Common myeloid progenitor, CD34-positive (primary cell): ENCODE measurements around the gene CCDC78.
A peak's percentile ranks its signal among the peaks of the same experiment; 100 is the strongest.

Experiments used
- CTCF ChIA-PET: fragments of 350-600 bp; sonication (Branson Sonifier 250); formaldehyde crosslinking; loops from one replicate; lab custom pipeline; 2021; ENCODE audit warnings: antibody characterized with exemption; lab: Charles Lee
- POLR2A ChIA-PET: fragments of 350-600 bp; sonication (Branson Sonifier 250); formaldehyde crosslinking; loops from one replicate; lab custom pipeline; 2021; ENCODE audit warnings: antibody characterized with exemption; lab: Charles Lee
- DNase-seq, 3 donors: peaks; one replicate each; pipeline versions ENCODE4 v3.0.0 to v3.0.0-alpha.2; 2013
- H3K27ac ChIP-seq, 2 experiments: 1 replicate in 1 of 2; 2 replicates in 1 of 2; pipeline ENCODE4 v1.7.0; 2013; ENCODE audit warnings: inconsistent platforms in 2 of 2, low read length in 2 of 2, mild to moderate bottlenecking in 2 of 2, low read depth in 1 of 2, moderate library complexity in 1 of 2; ENCODE audit not compliant: severe bottlenecking in 2 of 2, insufficient read depth in 1 of 2, poor library complexity in 1 of 2
- H3K27me3 ChIP-seq, 5 experiments: replicated peaks in 2 of 5; 1 replicate in 3 of 5; 2 replicates in 2 of 5; pipeline versions ENCODE4 v1.6.1 to v1.7.0; 2013; ENCODE audit warnings: low read length in 4 of 5, mild to moderate bottlenecking in 2 of 5, moderate library complexity in 2 of 5, inconsistent platforms in 1 of 5; ENCODE audit not compliant: insufficient read depth in 5 of 5, control insufficient read depth in 4 of 5
- H3K36me3 ChIP-seq, 4 experiments: 1 replicate in 2 of 4; 2 replicates in 2 of 4; pipeline versions ENCODE4 v1.6.1 to v1.7.0; 2013; ENCODE audit warnings: low read length in 3 of 4, control low read depth in 1 of 4, mild to moderate bottlenecking in 1 of 4; ENCODE audit not compliant: control insufficient read depth in 4 of 4, insufficient read depth in 4 of 4
- H3K4me1 ChIP-seq, 4 experiments: 1 replicate in 3 of 4; 2 replicates in 1 of 4; pipeline versions ENCODE4 v1.6.1 to v1.7.1; 2013; ENCODE audit warnings: low read length in 3 of 4, mild to moderate bottlenecking in 3 of 4, control low read depth in 1 of 4, inconsistent platforms in 1 of 4, moderate library complexity in 1 of 4; ENCODE audit not compliant: control insufficient read depth in 4 of 4, insufficient read depth in 4 of 4; ENCODE audit errors: control extremely low read depth in 1 of 4
- H3K4me3 ChIP-seq, 7 experiments: 1 replicate in 4 of 7; 2 replicates in 3 of 7; pipeline versions ENCODE4 v1.5.1 to v1.7.0; 2013; ENCODE audit warnings: mild to moderate bottlenecking in 7 of 7, low read length in 6 of 7, moderate library complexity in 6 of 7, inconsistent platforms in 2 of 7, low read depth in 2 of 7, control low read depth in 1 of 7; ENCODE audit not compliant: insufficient read depth in 4 of 7, control insufficient read depth in 1 of 7; ENCODE audit errors: extremely low read depth in 1 of 7
- H3K9me3 ChIP-seq, 5 experiments: 1 replicate in 4 of 5; 2 replicates in 1 of 5; pipeline versions ENCODE4 v1.6.1 to v1.7.1; 2013; ENCODE audit warnings: low read length in 4 of 5, mild to moderate bottlenecking in 2 of 5, inconsistent platforms in 1 of 5, low read depth in 1 of 5, moderate library complexity in 1 of 5; ENCODE audit not compliant: control insufficient read depth in 4 of 5, insufficient read depth in 2 of 5; ENCODE audit errors: control extremely low read depth in 1 of 5
- WGBS: methylation state at CpG from one replicate; pipeline ENCODE4 v1.1.5; 2013; ENCODE audit not compliant: insufficient coverage; 5-methylcytosine and 5-hydroxymethylcytosine counted together

The CCDC78 gene

GRCh38 chr16:707062-707538 is 19.1 kb downstream of the CCDC78 start:
- Histone ChIP-seq H3K4me1 (peaks cover 0 to 9% (median 3%) of the 10 kb centered on the region in 4 experiments), H3K9me3 (no peaks in the 10 kb centered on the region), H3K36me3 (no peaks in the 10 kb centered on the region), H3K27ac (no peak overlapping the region), H3K4me3 (no peak overlapping the region), H3K27me3 (peaks cover 0 to 88% (median 31%) of the 10 kb centered on the region in 5 experiments)
- POLR2A ChIA-PET, result interaction anchor here (0.6 kb wide), 1 partner anchor 68 kb away, joined by 3 read pairs; no protein-coding TSS in a partner anchor
- 81% methylated on average over 3 of the region's 14 CpGs for WGBS
- DNase-seq, result no peak
- CTCF ChIA-PET, result interaction anchor here (0.6 to 2.0 kb wide), 5 partner anchors 11 to 95 kb away, joined by 3 to 7 read pairs (median 4); no protein-coding TSS in a partner anchor

- ChIA-PET CTCF (interaction anchor here (1.3 to 2.6 kb wide), 3 partner anchors 10 to 14 kb away, joined by 4 to 7 read pairs (median 6); no protein-coding TSS in a partner anchor), POLR2A (interaction anchor here (0.6 kb wide), 1 partner anchor 69 kb away, joined by 3 read pairs; no protein-coding TSS in a partner anchor)
- H3K27ac ChIP-seq, result no peak overlapping the region
- H3K27me3 ChIP-seq, result peaks cover 0 to 95% (median 30%) of the 10 kb centered on the region in 5 experiments
- whole genome bisulfite sequencing, result 2% methylated on average over 36 of the region's 49 CpGs
- H3K4me3 ChIP-seq, result no peak overlapping the region
- DNase-seq, result no peak
- peaks cover 0 to 9% (median 3%) of the 10 kb centered on the region in 4 experiments for H3K4me1 ChIP-seq
- H3K36me3 ChIP-seq, result no peaks in the 10 kb centered on the region
- H3K9me3 ChIP-seq, result no peaks in the 10 kb centered on the region
Observed at GRCh38 chr16:706189-707061, 19.8 kb downstream of the CCDC78 start.

DNA sequence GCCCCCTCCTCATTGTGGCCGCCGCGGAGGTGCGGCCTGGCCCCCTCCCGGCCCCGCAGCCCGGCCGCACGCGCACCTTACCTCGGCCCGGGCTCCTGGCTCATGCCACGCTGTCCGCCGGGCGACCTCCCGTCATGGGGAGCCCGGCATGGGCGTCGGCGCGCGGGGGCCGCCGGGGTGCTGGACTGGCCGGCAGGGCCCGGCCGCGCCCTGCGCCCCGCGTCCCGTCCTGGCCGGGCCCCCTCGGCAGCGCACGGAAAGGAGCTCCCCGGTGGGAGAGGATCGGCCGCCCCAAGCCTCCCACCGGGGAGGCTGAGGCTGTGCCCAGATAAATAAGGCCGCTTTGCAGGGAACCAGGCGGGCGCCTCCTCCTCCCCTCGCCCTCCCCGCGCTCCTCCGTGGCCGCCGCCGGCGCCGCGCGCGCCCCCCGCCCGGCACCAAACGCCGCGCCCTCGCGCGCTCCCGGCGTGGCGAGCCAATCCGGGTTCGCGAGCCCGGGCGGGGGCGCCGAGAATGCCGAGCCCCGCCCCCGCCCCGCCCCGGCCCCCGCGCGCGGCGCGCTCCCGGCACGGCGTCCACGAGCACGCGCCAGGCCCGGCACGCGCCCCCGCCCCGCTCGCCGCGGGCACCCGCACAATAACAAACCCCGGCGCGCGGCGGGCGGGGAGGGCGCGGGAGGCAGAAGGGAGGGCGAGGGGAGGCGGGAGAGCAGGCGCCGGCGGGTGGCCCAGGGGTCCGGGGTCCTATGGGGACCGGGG is 20.6 kb downstream of the CCDC78 start, which contains the start of gene FBXL16:
FBXL16 (minus strand) TSS at position 371 of the 758 bp plus-strand sequence. CDS start 8,396 bp downstream, outside the sequence.
- WGBS, result 1% methylated on average over 62 of the region's 115 CpGs
- CTCF ChIA-PET, result interaction anchor here (2.6 kb wide), 1 partner anchor 10 kb away, joined by 6 read pairs; no protein-coding TSS in a partner anchor
- peak within 1 kb of the TSS in 2 of 7 experiments; percentile 16 to 52 for H3K4me3 ChIP-seq

DNA sequence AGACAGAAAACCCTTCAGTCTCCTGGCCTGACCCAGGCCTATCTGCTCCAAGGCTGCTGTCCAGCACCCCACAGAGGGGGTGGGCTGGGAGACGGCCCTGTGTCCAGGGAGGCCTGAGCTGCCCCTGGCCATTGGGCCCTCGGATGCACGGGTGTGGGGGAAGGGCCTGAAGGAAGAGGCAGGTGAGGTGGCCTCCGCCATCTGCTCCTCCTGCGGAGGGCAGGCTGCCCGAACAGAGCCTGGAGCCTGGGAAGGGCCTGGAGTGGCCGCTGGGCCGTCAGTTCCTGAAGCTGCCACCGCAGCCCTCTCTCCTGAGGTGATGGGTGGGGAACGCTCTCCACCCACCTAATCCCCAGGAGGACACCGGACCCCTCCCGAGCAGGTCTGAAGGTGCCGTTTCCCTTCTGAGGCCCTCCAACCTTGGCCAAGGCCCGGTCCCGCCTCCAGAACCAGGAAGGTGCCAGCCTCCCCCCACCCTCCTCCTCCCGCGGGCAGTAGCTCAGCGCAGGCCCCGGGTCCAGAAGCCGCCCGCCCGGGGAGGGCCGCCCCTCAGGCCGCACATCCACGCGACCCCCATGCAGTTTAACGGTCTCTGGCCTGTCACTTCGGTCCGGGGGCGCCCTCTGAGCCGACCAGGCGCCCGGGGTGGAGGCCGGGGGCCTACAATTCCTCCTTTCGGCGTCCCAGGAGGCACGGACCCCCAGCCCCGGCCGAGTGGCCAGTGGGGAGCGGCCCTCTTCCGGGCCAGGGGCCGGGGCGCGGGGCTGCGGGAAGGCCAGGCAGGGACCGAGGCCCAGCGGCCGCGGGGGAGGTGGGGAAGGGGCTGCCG is 21.5 kb downstream of the CCDC78 start:
- Histone ChIP-seq H3K27me3 (peaks cover 0 to 97% (median 31%) of the 10 kb centered on the region in 5 experiments), H3K4me3 (no peak overlapping the region), H3K27ac (no peak overlapping the region), H3K9me3 (no peaks in the 10 kb centered on the region), H3K4me1 (peaks cover 0 to 9% (median 3%) of the 10 kb centered on the region in 4 experiments), H3K36me3 (no peaks in the 10 kb centered on the region)
- CTCF ChIA-PET, result interaction anchor here (0.6 to 2.6 kb wide), 2 partner anchors 10 to 1217 kb away, joined by 3 to 6 read pairs; no protein-coding TSS in a partner anchor
- 13% methylated on average over 29 of the region's 50 CpGs for WGBS
- POLR2A ChIA-PET, result no interaction called here
- no peak for DNase-seq

More for the DNA sequence above, 20.6 kb downstream of the CCDC78 start, which contains the start of gene FBXL16:
- Histone ChIP-seq H3K36me3 (no peaks in the 10 kb centered on the region), H3K27me3 (peaks cover 0 to 97% (median 33%) of the 10 kb centered on the region in 5 experiments), H3K27ac (no peak within 1 kb of the TSS), H3K9me3 (no peaks in the 10 kb centered on the region), H3K4me1 (peaks cover 0 to 9% (median 3%) of the 10 kb centered on the region in 4 experiments)
- POLR2A ChIA-PET, result no interaction called here
- no peak for DNase-seq

DNA sequence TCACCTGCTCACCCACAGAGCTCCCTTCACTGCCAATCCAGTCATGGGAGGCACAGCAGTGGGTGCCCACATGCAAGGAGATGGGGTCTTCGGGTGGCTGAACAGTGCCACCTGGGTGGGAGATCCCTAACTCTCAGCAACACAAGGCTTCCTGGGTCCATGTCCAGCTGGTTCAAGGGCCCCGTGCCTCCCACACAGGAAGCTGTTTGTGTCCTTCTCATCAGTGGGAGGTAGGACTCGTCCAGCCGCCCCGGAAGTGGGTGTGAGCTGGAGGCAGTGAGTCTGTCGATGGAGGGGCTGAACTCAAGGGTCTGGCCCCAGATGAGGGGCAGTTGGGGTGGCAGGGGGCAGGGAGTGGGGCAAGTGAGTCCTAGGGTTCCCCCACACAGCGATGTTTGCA is 22.2 kb downstream of the CCDC78 start:
- H3K9me3 ChIP-seq, result no peaks in the 10 kb centered on the region
- H3K36me3 ChIP-seq, result no peaks in the 10 kb centered on the region
- H3K4me3 ChIP-seq, result no peak overlapping the region
- DNase-seq, result no peak
- H3K27me3 ChIP-seq, result peaks cover 0 to 97% (median 28%) of the 10 kb centered on the region in 5 experiments
- H3K4me1 ChIP-seq, result peaks cover 0 to 9% (median 3%) of the 10 kb centered on the region in 4 experiments
- POLR2A ChIA-PET, result no interaction called here
- no peak overlapping the region for H3K27ac ChIP-seq
- 93% methylated on average over 6 of the region's 7 CpGs for WGBS
- CTCF ChIA-PET, result interaction anchor here (0.6 to 2.6 kb wide), 3 partner anchors 8 to 1218 kb away, joined by 3 to 7 read pairs (median 6); no protein-coding TSS in a partner anchor

DNA sequence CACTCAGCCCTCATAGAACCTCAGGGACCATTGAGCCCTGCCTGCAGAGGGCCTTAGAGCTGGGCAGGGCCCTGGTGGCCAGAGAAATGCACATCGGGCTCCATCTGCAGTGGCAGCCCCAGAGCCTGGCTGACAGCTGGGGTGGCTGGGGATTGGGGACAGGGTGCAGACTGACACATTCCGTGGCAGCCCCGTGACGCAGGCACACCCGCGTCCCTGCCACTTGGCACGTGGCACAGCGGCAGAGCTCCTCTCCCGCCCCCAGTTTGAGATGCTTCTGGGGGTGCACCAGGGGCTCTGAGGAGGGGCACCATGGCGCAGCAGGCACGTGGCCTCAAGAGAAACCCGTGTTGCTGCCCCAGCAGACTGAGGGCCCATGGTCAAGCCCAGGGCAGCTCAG is 22.8 kb downstream of the CCDC78 start:
- Histone ChIP-seq H3K4me3 (no peak overlapping the region), H3K9me3 (no peaks in the 10 kb centered on the region), H3K27me3 (peaks cover 0 to 97% (median 29%) of the 10 kb centered on the region in 5 experiments), H3K36me3 (no peaks in the 10 kb centered on the region), H3K27ac (no peak overlapping the region), H3K4me1 (peaks cover 0 to 9% (median 3%) of the 10 kb centered on the region in 4 experiments)
- 88% methylated on average over 12 of the region's 12 CpGs for WGBS
- CTCF ChIA-PET, result interaction anchor here (1.3 to 2.6 kb wide), 3 partner anchors 8 to 11 kb away, joined by 4 to 7 read pairs (median 6); no protein-coding TSS in a partner anchor
- DNase-seq, result no peak
- POLR2A ChIA-PET, result no interaction called here
